Neural progenitor cell (in vitro differentiated cells): ENCODE measurements around the gene CADM1. TPM values are rescaled to one million over a fixed set of nuclear protein-coding genes. Genes with fewer than 3 reads are reported as not detected.

Source experiments
- DNase-seq: peaks from one replicate; pipeline ENCODE4 v3.0.0-alpha.2; 2016; ENCODE audit warnings: low spot score
- H2AFZ ChIP-seq: fragments of 200-600 bp; sonication (generic); replicated peaks from 2 replicates; pipeline ENCODE4 v1.6.1; 2016; ENCODE audit warnings: antibody characterized with exemption
- H3F3A ChIP-seq: fragments of 200-600 bp; sonication (generic); 2 replicates; pipeline ENCODE4 v1.6.1; 2016; ENCODE audit warnings: antibody characterized with exemption, low read depth
- H3K27ac ChIP-seq: fragments of 200-600 bp; sonication (generic); 2 replicates; pipeline ENCODE4 v1.5.1; 2016; ENCODE audit warnings: mild to moderate bottlenecking
- H3K27me3 ChIP-seq: fragments of 200-600 bp; sonication (generic); 2 replicates; pipeline ENCODE4 v1.6.1; 2016; ENCODE audit warnings: mild to moderate bottlenecking, moderate library complexity
- H3K36me3 ChIP-seq: fragments of 200-600 bp; sonication (generic); 2 replicates; pipeline ENCODE4 v1.5.1; 2016
- H3K4me1 ChIP-seq: fragments of 200-600 bp; sonication (generic); 2 replicates; pipeline ENCODE4 v1.6.1; 2016; ENCODE audit warnings: mixed run types
- H3K4me2 ChIP-seq: fragments of 200-600 bp; sonication (generic); 2 replicates; pipeline ENCODE4 v1.6.1; 2016
- H3K4me3 ChIP-seq: fragments of 200-600 bp; sonication (generic); 2 replicates; pipeline ENCODE4 v1.5.1; 2016
- H3K79me2 ChIP-seq: fragments of 200-600 bp; sonication (generic); 2 replicates; pipeline ENCODE4 v1.6.1; 2016; ENCODE audit warnings: low read depth
- H3K9ac ChIP-seq: fragments of 200-600 bp; sonication (generic); 2 replicates; pipeline ENCODE4 v1.6.1; 2016
- H3K9me3 ChIP-seq: fragments of 200-600 bp; sonication (generic); 2 replicates; pipeline ENCODE4 v1.5.1; 2016; ENCODE audit warnings: low read depth
- H4K20me1 ChIP-seq: fragments of 200-600 bp; sonication (generic); 2 replicates; pipeline ENCODE4 v1.6.1; 2016; ENCODE audit warnings: low read depth
- H3K27ac Mint-ChIP-seq: 3 replicates; pipeline ENCODE4 v1.8.0; 2021; ENCODE audit warnings: mixed read lengths
- H3K27me3 Mint-ChIP-seq: 2 replicates; pipeline ENCODE4 v1.8.0; 2022; ENCODE audit warnings: low read depth, mild to moderate bottlenecking, inconsistent platforms, moderate library complexity, mixed read lengths; ENCODE audit not compliant: insufficient read depth
- H3K36me3 Mint-ChIP-seq: 3 replicates; pipeline ENCODE4 v1.8.0; 2021; ENCODE audit warnings: mixed read lengths
- H3K4me1 Mint-ChIP-seq: 3 replicates; pipeline ENCODE4 v1.8.0; 2021; ENCODE audit warnings: mixed read lengths
- H3K4me3 Mint-ChIP-seq: 3 replicates; pipeline ENCODE4 v1.8.0; 2021; ENCODE audit warnings: mild to moderate bottlenecking, moderate library complexity, mixed read lengths
- H3K9me3 Mint-ChIP-seq: 3 replicates; pipeline ENCODE4 v1.8.0; 2020; ENCODE audit warnings: mixed read lengths
- EZH2 ChIP-seq: fragments of 200-600 bp; sonication (generic); IDR thresholded peaks from 2 replicates; pipeline ENCODE4 v1.6.1; 2017; ENCODE audit warnings: antibody characterized with exemption, mild to moderate bottlenecking, moderate library complexity
- EZH2phosphoT487 ChIP-seq: fragments of 200-600 bp; sonication (generic); IDR thresholded peaks from 2 replicates; pipeline ENCODE4 v1.6.1; 2017; ENCODE audit warnings: antibody characterized with exemption
- total RNA-seq: library from RNA; depleted of rRNA; stranded (reverse); fragments of >200 nt; gene quantifications from 2 replicates; pipeline ENCODE4 v1.2.3, GENCODE V29; 2015; ENCODE audit warnings: low replicate concordance
- TF ChIP-seq, protein P1 (sequence below): fragments of 200-600 bp; sonication (generic); IDR thresholded peaks from 2 replicates; pipeline ENCODE4 v1.5.1; 2017; ENCODE audit warnings: antibody characterized with exemption, mild to moderate bottlenecking

CADM1 gene
- total RNA-seq, 1 donor from 2014 or later: 123 TPM

- H3K4me3 ChIP-seq: no peak overlapping the region
- H2AFZ ChIP-seq: no peak overlapping the region
- H3K4me1 Mint-ChIP-seq: peaks cover 36% of the 10 kb centered on the region
- H3K27me3 ChIP-seq: no peaks in the 10 kb centered on the region
- no peaks in the 10 kb centered on the region for H3K79me2 ChIP-seq
- no peaks in the 10 kb centered on the region for H3K36me3 ChIP-seq
- H4K20me1 ChIP-seq: no peaks in the 10 kb centered on the region
- H3K36me3 Mint-ChIP-seq: peaks cover 4% of the 10 kb centered on the region
- no peak for DNase-seq
- no peaks in the 10 kb centered on the region for H3K9me3 Mint-ChIP-seq
- TF ChIP-seq, protein P1, sequence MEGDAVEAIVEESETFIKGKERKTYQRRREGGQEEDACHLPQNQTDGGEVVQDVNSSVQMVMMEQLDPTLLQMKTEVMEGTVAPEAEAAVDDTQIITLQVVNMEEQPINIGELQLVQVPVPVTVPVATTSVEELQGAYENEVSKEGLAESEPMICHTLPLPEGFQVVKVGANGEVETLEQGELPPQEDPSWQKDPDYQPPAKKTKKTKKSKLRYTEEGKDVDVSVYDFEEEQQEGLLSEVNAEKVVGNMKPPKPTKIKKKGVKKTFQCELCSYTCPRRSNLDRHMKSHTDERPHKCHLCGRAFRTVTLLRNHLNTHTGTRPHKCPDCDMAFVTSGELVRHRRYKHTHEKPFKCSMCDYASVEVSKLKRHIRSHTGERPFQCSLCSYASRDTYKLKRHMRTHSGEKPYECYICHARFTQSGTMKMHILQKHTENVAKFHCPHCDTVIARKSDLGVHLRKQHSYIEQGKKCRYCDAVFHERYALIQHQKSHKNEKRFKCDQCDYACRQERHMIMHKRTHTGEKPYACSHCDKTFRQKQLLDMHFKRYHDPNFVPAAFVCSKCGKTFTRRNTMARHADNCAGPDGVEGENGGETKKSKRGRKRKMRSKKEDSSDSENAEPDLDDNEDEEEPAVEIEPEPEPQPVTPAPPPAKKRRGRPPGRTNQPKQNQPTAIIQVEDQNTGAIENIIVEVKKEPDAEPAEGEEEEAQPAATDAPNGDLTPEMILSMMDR: no peak
- TF ChIP-seq EZH2: no peak
- TF ChIP-seq EZH2phosphoT487: no peak
- H3K9me3 ChIP-seq: no peaks in the 10 kb centered on the region
- peaks cover 21% of the 10 kb centered on the region for H3K4me1 ChIP-seq
- H3K27ac ChIP-seq: no peak overlapping the region
- H3F3A ChIP-seq: no peaks in the 10 kb centered on the region
- H3K9ac ChIP-seq: no peak overlapping the region
- H3K4me3 Mint-ChIP-seq: no peak overlapping the region
- H3K27ac Mint-ChIP-seq: no peak overlapping the region
- no peaks in the 10 kb centered on the region for H3K27me3 Mint-ChIP-seq
- no peak overlapping the region for H3K4me2 ChIP-seq
Observed at GRCh38 chr11:115202900-115203552, 301.2 kb downstream of the CADM1 start.

- H3K4me1 Mint-ChIP-seq: peaks cover 28% of the 10 kb centered on the region
Observed at GRCh38 chr11:115202074-115202473, 302.1 kb downstream of the CADM1 start.

DNA sequence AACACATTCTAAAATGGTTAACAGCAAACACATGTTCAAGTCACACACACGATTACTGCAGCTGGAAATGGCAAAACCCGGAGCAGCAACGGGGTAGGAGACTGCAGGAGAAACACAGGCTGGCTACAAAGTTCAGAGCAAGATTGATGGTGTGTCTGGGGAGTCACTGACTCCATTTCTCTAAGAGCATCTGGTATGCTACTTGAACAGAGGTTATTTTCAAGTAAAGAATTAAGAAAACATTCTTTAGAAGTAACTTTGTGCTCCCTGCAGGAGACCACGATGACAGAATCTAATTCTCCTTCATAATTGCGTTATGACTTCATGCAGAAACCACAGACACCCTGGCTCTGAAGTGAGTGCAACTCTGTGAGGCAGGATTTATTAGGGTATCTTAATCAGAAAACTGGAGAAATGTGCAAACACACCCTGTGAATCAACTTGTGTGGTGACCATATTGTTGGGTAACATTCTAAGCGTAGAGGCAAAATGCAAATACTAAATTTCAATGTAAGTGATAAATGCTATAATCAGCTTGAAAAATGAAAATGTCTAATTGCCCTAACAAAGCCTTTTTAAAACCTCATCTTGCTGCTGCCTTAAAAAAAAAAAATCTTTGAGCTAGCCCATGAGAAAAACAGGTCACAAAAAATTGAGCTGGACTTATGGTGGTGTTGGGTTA is 303.0 kb downstream of the CADM1 start:
- Histone ChIP-seq H3K27ac (no peak overlapping the region), H3K9me3 (no peaks in the 10 kb centered on the region), H3K4me1 (peaks cover 9% of the 10 kb centered on the region), H3K36me3 (no peaks in the 10 kb centered on the region), H4K20me1 (no peaks in the 10 kb centered on the region), H3K9ac (no peak overlapping the region), H3F3A (no peaks in the 10 kb centered on the region), H2AFZ (no peak overlapping the region), H3K4me2 (no peak overlapping the region), H3K27me3 (no peaks in the 10 kb centered on the region), H3K79me2 (no peaks in the 10 kb centered on the region), H3K4me3 (no peak overlapping the region)
- Mint-ChIP-seq H3K27me3 (no peaks in the 10 kb centered on the region), H3K9me3 (no peaks in the 10 kb centered on the region), H3K4me1 (peaks cover 21% of the 10 kb centered on the region), H3K36me3 (peaks cover 4% of the 10 kb centered on the region), H3K27ac (no peak overlapping the region), H3K4me3 (no peak overlapping the region)
- DNase-seq: no peak
- TF ChIP-seq, protein P1: no peak
- no peak for TF ChIP-seq EZH2phosphoT487
- no peak for TF ChIP-seq EZH2

More at GRCh38 chr11:115202074-115202473, 302.1 kb downstream of the CADM1 start:
- H4K20me1 ChIP-seq: no peaks in the 10 kb centered on the region
- TF ChIP-seq, protein P1: no peak
- TF ChIP-seq EZH2phosphoT487 (no peak), EZH2 (no peak)
- DNase-seq: no peak
- no peak overlapping the region for H3K9ac ChIP-seq
- no peak overlapping the region for H3K27ac ChIP-seq
- no peaks in the 10 kb centered on the region for H3K9me3 Mint-ChIP-seq
- H3K27ac Mint-ChIP-seq: no peak overlapping the region
- no peaks in the 10 kb centered on the region for H3K9me3 ChIP-seq
- H3K4me3 Mint-ChIP-seq: no peak overlapping the region
- H2AFZ ChIP-seq: no peak overlapping the region
- H3K27me3 ChIP-seq: no peaks in the 10 kb centered on the region
- H3K27me3 Mint-ChIP-seq: no peaks in the 10 kb centered on the region
- H3F3A ChIP-seq: no peaks in the 10 kb centered on the region
- H3K36me3 Mint-ChIP-seq: peaks cover 4% of the 10 kb centered on the region
- peaks cover 12% of the 10 kb centered on the region for H3K4me1 ChIP-seq
- H3K4me3 ChIP-seq: no peak overlapping the region
- no peaks in the 10 kb centered on the region for H3K79me2 ChIP-seq
- no peak overlapping the region for H3K4me2 ChIP-seq
- H3K36me3 ChIP-seq: no peaks in the 10 kb centered on the region
